Activated CD8-positive, alpha-beta memory T cell treated with anti-CD3 and anti-CD28 coated beads, Interleukin-2, amount 10 ng/mL, durations not matched to agents 7 days and 5 days (primary cell): ENCODE measurements around the gene PAFAH2. TPM values are rescaled to one million over a fixed set of nuclear protein-coding genes. Genes with fewer than 3 reads are reported as not detected.

Source experiments
- ATAC-seq: fragments of 150-1000 bp; cut with Tn5 transposase; one replicate; pipeline ENCODE4 v1.10.0; 2021; ENCODE audit warnings: moderate library complexity
- CTCF ChIA-PET: fragments of 350-600 bp; sonication (Branson Sonifier 250); formaldehyde crosslinking; loops from one replicate; lab custom pipeline; 2021; ENCODE audit warnings: antibody characterized with exemption; lab: Charles Lee
- DNase-seq: peaks from one replicate; pipeline ENCODE4 v3.0.0-alpha.2; 2020
- H3K27ac Mint-ChIP-seq: one replicate; pipeline ENCODE4 v1.8.0; 2021; ENCODE audit warnings: mild to moderate bottlenecking, mixed read lengths
- H3K27me3 Mint-ChIP-seq: one replicate; pipeline ENCODE4 v1.8.0; 2021; ENCODE audit warnings: mixed read lengths
- H3K36me3 Mint-ChIP-seq: one replicate; pipeline ENCODE4 v1.8.0; 2021; ENCODE audit warnings: mild to moderate bottlenecking, mixed read lengths
- H3K4me1 Mint-ChIP-seq: one replicate; pipeline ENCODE4 v1.8.0; 2021; ENCODE audit warnings: mixed read lengths
- H3K4me3 Mint-ChIP-seq: one replicate; pipeline ENCODE4 v1.8.0; 2021; ENCODE audit warnings: mild to moderate bottlenecking, moderate library complexity, mixed read lengths
- H3K9me3 Mint-ChIP-seq: one replicate; pipeline ENCODE4 v1.8.0; 2022; ENCODE audit warnings: low read depth, mixed read lengths
- total RNA-seq, 2 experiments: library from RNA; stranded (reverse); gene quantifications; one replicate each; pipeline ENCODE4 v1.2.3, GENCODE V29; 2021

PAFAH2 gene
- total RNA-seq, 2 experiments from 2014 or later = 9.0 to 9.2 TPM

DNA sequence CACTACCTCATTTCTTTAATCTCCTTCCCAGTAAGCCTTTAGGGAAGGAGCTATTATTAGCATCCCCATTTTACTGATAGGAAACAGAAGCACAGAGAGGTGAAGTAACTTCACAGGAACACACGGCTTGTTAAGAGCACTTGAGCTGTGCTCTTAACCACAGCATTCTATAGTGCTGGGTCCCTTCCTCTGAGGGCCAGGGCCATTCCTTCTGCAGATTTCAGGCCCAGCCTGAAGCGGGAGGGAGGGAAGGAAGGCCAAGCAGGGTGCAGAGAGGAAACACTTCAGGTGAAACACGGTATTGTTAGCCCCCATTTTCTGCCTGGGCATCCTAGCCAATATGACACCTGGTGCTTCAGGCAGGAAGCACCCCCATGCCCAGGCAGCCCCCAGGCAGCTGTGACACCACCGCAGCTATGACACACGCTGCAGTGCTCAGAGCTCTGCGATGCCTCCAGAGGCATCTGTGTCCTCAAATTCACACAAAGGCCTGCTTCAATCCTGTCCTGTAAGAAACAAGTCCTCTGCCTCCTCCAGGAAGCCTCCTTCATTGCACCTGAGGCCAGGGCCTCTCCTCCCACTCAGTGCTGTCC lies 19.2 kb upstream of the PAFAH2 start:
- no peak for ATAC-seq
- CTCF ChIA-PET = interaction anchor here (1.3 to 2.2 kb wide), 5 partner anchors 10 to 121 kb away, joined by 3 to 6 read pairs (median 3); partner anchors contain the start of gene PAFAH2
- Mint-ChIP-seq H3K36me3 (no peaks in the 10 kb centered on the region), H3K27me3 (peaks cover 6% of the 10 kb centered on the region), H3K9me3 (no peaks in the 10 kb centered on the region), H3K4me3 (no peak overlapping the region), H3K27ac (no peak overlapping the region), H3K4me1 (peaks cover 10% of the 10 kb centered on the region)
- DNase-seq = no peak

DNA sequence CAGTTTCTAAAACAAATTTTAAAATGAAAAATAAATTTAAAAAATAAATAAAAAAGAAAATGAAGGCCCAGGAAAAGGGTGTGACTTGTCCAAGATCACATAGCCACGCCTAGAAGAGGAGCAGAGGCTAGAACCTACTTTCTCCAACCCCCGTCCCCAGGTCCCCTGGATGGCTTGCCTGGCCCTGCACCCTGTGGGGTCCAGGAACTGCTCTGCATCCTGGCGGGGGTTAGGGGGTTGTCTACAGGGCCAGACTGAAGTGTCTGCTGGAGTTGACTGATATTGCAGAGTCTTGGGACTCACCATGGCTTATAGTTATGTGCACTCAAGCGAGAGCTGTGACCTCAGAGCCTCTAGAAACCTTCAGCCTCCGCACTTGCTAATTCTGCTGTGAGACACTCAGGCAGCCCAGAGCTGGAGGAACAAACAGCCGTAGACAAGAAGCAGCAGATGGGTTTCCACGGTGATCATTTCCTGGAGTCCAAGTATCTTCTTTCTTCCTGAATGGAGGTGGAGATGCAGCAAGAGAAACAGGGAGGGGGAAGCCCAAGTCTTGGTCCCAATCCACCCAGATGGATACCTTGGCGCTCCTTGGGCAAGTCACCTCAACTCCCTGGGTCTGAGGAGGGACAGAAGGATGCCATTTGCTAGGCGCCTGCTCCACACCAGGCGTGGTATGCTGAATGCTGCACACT lies 18.5 kb upstream of the PAFAH2 start:
- H3K36me3 Mint-ChIP-seq = no peaks in the 10 kb centered on the region
- CTCF ChIA-PET = interaction anchor here (1.3 to 2.2 kb wide), 5 partner anchors 10 to 121 kb away, joined by 3 to 6 read pairs (median 3); partner anchors contain the start of gene PAFAH2
- no peak overlapping the region for H3K4me3 Mint-ChIP-seq
- H3K27me3 Mint-ChIP-seq = peaks cover 6% of the 10 kb centered on the region
- ATAC-seq (no peak), DNase-seq (no peak)
- H3K4me1 Mint-ChIP-seq = peaks cover 10% of the 10 kb centered on the region
- H3K27ac Mint-ChIP-seq = no peak overlapping the region
- no peaks in the 10 kb centered on the region for H3K9me3 Mint-ChIP-seq

GRCh38 chr1:26015358-26015757 lies 17.5 kb upstream of the PAFAH2 start:
- no peaks in the 10 kb centered on the region for H3K9me3 Mint-ChIP-seq
- DNase-seq = no peak
- CTCF ChIA-PET = interaction anchor here (1.4 to 1.6 kb wide), 2 partner anchors 11 to 21 kb away, joined by 3 to 5 read pairs; no protein-coding TSS in a partner anchor
- H3K27ac Mint-ChIP-seq = no peak overlapping the region
- peaks cover 10% of the 10 kb centered on the region for H3K4me1 Mint-ChIP-seq
- peaks cover 8% of the 10 kb centered on the region for H3K27me3 Mint-ChIP-seq
- no peaks in the 10 kb centered on the region for H3K36me3 Mint-ChIP-seq
- ATAC-seq = no peak
- H3K4me3 Mint-ChIP-seq = no peak overlapping the region

DNA sequence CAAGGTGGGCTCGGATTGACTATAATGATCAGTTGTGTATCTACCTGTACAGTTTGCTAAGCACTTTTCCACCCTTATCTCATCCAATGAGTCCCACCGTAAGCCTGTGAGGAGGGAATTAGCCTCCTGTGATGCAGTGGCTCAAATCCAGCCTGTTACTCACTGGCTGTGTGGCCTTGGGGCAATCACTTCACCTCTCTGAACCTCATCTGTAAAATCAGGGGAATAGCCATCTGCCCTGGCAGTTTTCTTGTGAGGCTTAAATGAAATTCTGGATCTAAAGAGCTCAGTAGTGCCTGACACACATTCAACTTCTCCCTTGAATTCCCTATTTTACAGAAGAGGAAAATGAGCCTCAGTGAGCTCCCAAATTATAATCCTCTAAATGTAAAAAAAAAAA lies 16.3 kb upstream of the PAFAH2 start:
- no peak for DNase-seq
- H3K36me3 Mint-ChIP-seq = no peaks in the 10 kb centered on the region
- CTCF ChIA-PET = interaction anchor here (0.9 to 1.3 kb wide), 3 partner anchors 21 to 119 kb away, joined by 3 to 4 read pairs (median 3); no protein-coding TSS in a partner anchor

GRCh38 chr1:26012864-26013263 lies 15.0 kb upstream of the PAFAH2 start:
- DNase-seq (no peak), ATAC-seq (no peak)
- Mint-ChIP-seq H3K4me3 (no peak overlapping the region), H3K9me3 (no peaks in the 10 kb centered on the region), H3K27ac (no peak overlapping the region), H3K27me3 (peaks cover 6% of the 10 kb centered on the region), H3K36me3 (no peaks in the 10 kb centered on the region), H3K4me1 (no peaks in the 10 kb centered on the region)
- CTCF ChIA-PET = interaction anchor here (1.1 to 2.0 kb wide), 3 partner anchors 15 to 23 kb away, joined by 3 to 8 read pairs (median 3); partner anchors contain the start of gene PAFAH2

More for the DNA sequence above, 16.3 kb upstream of the PAFAH2 start:
- H3K4me3 Mint-ChIP-seq = no peak overlapping the region
- peaks cover 6% of the 10 kb centered on the region for H3K27me3 Mint-ChIP-seq
- H3K9me3 Mint-ChIP-seq = no peaks in the 10 kb centered on the region
- ATAC-seq = no peak
- H3K4me1 Mint-ChIP-seq = no peaks in the 10 kb centered on the region
- no peak overlapping the region for H3K27ac Mint-ChIP-seq

DNA sequence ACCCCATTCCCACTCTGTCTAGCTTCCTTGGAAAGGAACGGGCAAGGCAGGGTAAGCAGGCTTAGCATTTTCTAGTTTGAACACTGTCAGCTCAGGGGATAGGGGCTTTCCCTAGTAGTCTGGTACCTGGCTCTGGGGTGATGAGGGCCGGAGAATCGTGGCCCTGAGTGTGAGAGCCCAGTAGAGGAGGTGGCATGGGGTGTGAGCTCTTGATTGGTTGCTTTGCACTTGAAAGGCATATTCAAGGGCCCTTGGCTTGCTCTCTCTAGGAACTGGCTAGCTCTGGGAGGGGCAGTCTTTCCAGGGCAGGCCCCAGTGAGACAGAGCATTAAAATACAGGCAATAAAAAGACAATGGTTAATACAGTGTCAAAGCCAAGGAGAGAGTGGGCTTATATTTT lies 13.0 kb upstream of the PAFAH2 start:
- CTCF ChIA-PET = interaction anchor here (0.9 to 2.4 kb wide), 3 partner anchors 25 to 116 kb away, joined by 3 to 12 read pairs (median 8); no protein-coding TSS in a partner anchor
- H3K27ac Mint-ChIP-seq = no peak overlapping the region
- H3K4me1 Mint-ChIP-seq = no peaks in the 10 kb centered on the region
- no peak overlapping the region for H3K4me3 Mint-ChIP-seq
- H3K9me3 Mint-ChIP-seq = no peaks in the 10 kb centered on the region
- DNase-seq (no peak), ATAC-seq (no peak)
- no peaks in the 10 kb centered on the region for H3K36me3 Mint-ChIP-seq
- H3K27me3 Mint-ChIP-seq = peaks cover 11% of the 10 kb centered on the region

DNA sequence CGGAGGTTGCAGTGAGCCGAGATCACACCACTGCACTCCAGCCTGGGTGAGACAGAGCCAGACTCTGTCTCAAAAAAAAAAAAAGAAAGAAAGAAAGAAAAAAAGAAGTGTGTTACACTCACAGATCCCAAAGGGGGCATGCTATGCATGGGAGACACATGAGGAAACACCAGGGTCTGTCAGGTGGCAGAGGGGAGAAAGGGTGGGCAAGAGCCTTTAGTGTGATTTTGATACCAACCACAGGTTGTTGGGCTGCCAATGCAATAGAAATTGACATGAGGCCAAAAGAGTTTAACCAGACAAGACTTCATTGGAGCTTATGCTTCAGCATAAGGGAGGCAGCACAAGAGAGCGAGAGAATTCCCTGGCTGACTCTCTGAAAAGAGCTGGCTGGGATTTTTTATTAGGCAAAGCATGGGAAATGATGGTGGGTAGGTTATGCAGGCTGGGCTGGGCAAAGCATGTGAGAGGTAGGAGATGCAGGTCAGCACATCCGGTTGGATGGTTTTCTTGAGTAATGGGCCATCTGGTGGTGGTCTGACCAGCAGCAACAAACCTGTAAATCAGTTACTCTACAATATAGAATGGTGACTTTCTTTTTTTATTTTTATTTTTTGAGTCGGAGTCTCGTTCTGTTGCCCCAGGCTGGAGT lies 12.1 kb upstream of the PAFAH2 start:
- DNase-seq (no peak), ATAC-seq (no peak)
- Mint-ChIP-seq H3K4me3 (no peak overlapping the region), H3K36me3 (no peaks in the 10 kb centered on the region), H3K27ac (no peak overlapping the region), H3K27me3 (peaks cover 12% of the 10 kb centered on the region), H3K4me1 (no peaks in the 10 kb centered on the region), H3K9me3 (no peaks in the 10 kb centered on the region)
- CTCF ChIA-PET = interaction anchor here (2.4 kb wide), 1 partner anchor 115 kb away, joined by 12 read pairs; no protein-coding TSS in a partner anchor

GRCh38 chr1:26006710-26007109 lies 8.8 kb upstream of the PAFAH2 start:
- CTCF ChIA-PET = no interaction called here
- ATAC-seq (no peak), DNase-seq (no peak)
- no peak overlapping the region for H3K4me3 Mint-ChIP-seq
- H3K27ac Mint-ChIP-seq = no peak overlapping the region
- H3K36me3 Mint-ChIP-seq = no peaks in the 10 kb centered on the region
- H3K4me1 Mint-ChIP-seq = no peaks in the 10 kb centered on the region
- H3K9me3 Mint-ChIP-seq = no peaks in the 10 kb centered on the region
- peaks cover 15% of the 10 kb centered on the region for H3K27me3 Mint-ChIP-seq

- DNase-seq (no peak), ATAC-seq (no peak)
- Mint-ChIP-seq H3K27ac (no peak overlapping the region), H3K36me3 (no peaks in the 10 kb centered on the region), H3K4me3 (no peak overlapping the region), H3K9me3 (no peaks in the 10 kb centered on the region), H3K4me1 (no peaks in the 10 kb centered on the region), H3K27me3 (peaks cover 14% of the 10 kb centered on the region)
- CTCF ChIA-PET = interaction anchor here (2.7 kb wide), 1 partner anchor 110 kb away, joined by 18 read pairs; no protein-coding TSS in a partner anchor
Measured at GRCh38 chr1:26005434-26006105, 7.7 kb upstream of the PAFAH2 start.

DNA sequence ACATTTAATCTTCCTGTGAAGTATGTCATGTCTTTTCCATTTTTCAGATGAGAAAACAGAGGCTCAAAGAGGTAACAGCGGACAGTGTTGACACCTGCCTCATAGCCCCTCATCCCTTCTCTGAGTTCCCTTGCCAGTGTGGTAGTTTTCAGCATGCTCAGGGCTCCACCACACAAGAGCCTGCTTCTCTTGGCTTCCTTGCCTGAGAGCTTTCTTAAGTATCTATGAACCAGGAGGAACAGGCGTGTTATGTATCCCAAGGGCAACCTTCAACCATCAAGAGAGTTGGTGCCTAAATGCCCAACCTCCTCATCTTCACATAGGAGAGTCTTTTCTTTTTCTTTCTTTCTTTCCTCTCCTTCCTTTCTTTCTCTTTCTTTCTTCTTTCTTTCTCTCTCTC lies 5.9 kb upstream of the PAFAH2 start:
- H3K4me1 Mint-ChIP-seq = peaks cover 1% of the 10 kb centered on the region
- H3K27me3 Mint-ChIP-seq = peaks cover 16% of the 10 kb centered on the region
- H3K27ac Mint-ChIP-seq = no peak overlapping the region
- DNase-seq (no peak), ATAC-seq (no peak)
- no peaks in the 10 kb centered on the region for H3K36me3 Mint-ChIP-seq
- no peak overlapping the region for H3K4me3 Mint-ChIP-seq
- H3K9me3 Mint-ChIP-seq = no peaks in the 10 kb centered on the region
- CTCF ChIA-PET = interaction anchor here (1.1 to 2.7 kb wide), 2 partner anchors 108 to 160 kb away, joined by 3 to 18 read pairs; no protein-coding TSS in a partner anchor

GRCh38 chr1:26003262-26003661 lies 5.4 kb upstream of the PAFAH2 start:
- no peak overlapping the region for H3K4me3 Mint-ChIP-seq
- CTCF ChIA-PET = interaction anchor here (1.1 to 2.7 kb wide), 2 partner anchors 81 to 108 kb away, joined by 3 to 18 read pairs; no protein-coding TSS in a partner anchor
- ATAC-seq = no peak
- peaks cover 6% of the 10 kb centered on the region for H3K4me1 Mint-ChIP-seq
- no peaks in the 10 kb centered on the region for H3K36me3 Mint-ChIP-seq
- no peak overlapping the region for H3K27ac Mint-ChIP-seq
- no peaks in the 10 kb centered on the region for H3K9me3 Mint-ChIP-seq
- H3K27me3 Mint-ChIP-seq = peaks cover 16% of the 10 kb centered on the region
- DNase-seq = no peak

- no peaks in the 10 kb centered on the region for H3K36me3 Mint-ChIP-seq
- peaks cover 5% of the 10 kb centered on the region for H3K27me3 Mint-ChIP-seq
- H3K4me3 Mint-ChIP-seq = no peak overlapping the region
- no peak for ATAC-seq
- H3K4me1 Mint-ChIP-seq = peaks cover 20% of the 10 kb centered on the region
- CTCF ChIA-PET = interaction anchor here (0.8 to 9.9 kb wide), 8 partner anchors 11 to 391 kb away, joined by 3 to 309 read pairs (median 6); partner anchors contain the start of gene PAQR7
- no peak overlapping the region for H3K27ac Mint-ChIP-seq
- H3K9me3 Mint-ChIP-seq = no peaks in the 10 kb centered on the region
- DNase-seq = no peak
Measured at GRCh38 chr1:25999041-25999800, 1.4 kb upstream of the PAFAH2 start.
